Upper lobe of right lung (tissue), 1 donor: Measurements from ENCODE around the gene SLC16A8. TPM values are rescaled to one million over a fixed set of nuclear protein-coding genes. Genes with fewer than 3 reads are reported as not detected.

Source experiments
- ATAC-seq: fragments of 200-7000 bp; cut with Tn5 transposase; one replicate; pipeline ENCODE4 v1.9.1; 2020; ENCODE audit warnings: mild to moderate bottlenecking, moderate library complexity
- DNase-seq: peaks from one replicate; pipeline ENCODE4 v3.0.0-alpha.2; 2020
- H3K27ac ChIP-seq: fragments of 200-600 bp; one replicate; pipeline ENCODE4 v1.8.0; 2022
- H3K27me3 ChIP-seq: fragments of 200-600 bp; one replicate; pipeline ENCODE4 v1.8.0; 2022; ENCODE audit warnings: mild to moderate bottlenecking
- H3K36me3 ChIP-seq: fragments of 200-600 bp; one replicate; pipeline ENCODE4 v1.8.0; 2022
- H3K4me1 ChIP-seq: fragments of 200-600 bp; one replicate; pipeline ENCODE4 v1.8.0; 2022
- H3K4me3 ChIP-seq: fragments of 200-600 bp; one replicate; pipeline ENCODE4 v1.8.0; 2022; ENCODE audit warnings: mild to moderate bottlenecking
- H3K9me3 ChIP-seq: fragments of 200-600 bp; one replicate; pipeline ENCODE4 v1.8.0; 2022
- CTCF ChIP-seq: fragments of 200-600 bp; IDR thresholded peaks from one replicate; pipeline ENCODE4 v1.8.0; 2022; ENCODE audit warnings: antibody characterized with exemption
- intact Hi-C: fragments of 100-400 bp; cut with DNase I; formaldehyde crosslinking; loops from one replicate; pipeline ENCODE4 v1.11.0; 2022
- total RNA-seq: library from RNA; stranded (reverse); fragmentation: NEBNext Ultra II Directional; extraction: Animal tissue kit (Norgen Biotek cat#: 25700); gene quantifications from one replicate; pipeline ENCODE4 v1.2.1, GENCODE V29; 2021
- donor health status: DM: no; HTN: yes; CAD: no; lungs with severe emphysema.

Gene SLC16A8
- total RNA-seq, 1 donor from 2014 or later, result not detected

GRCh38 chr22:38129856-38130255, 45.9 kb upstream of the SLC16A8 start:
- no peaks in the 10 kb centered on the region for H3K27me3 ChIP-seq
- no peak overlapping the region for H3K4me3 ChIP-seq
- no peak for TF ChIP-seq CTCF
- no peak for ATAC-seq
- intact Hi-C loops, result no loop called here
- no peaks in the 10 kb centered on the region for H3K9me3 ChIP-seq
- DNase-seq, result no peak
- H3K27ac ChIP-seq, result no peak overlapping the region
- H3K36me3 ChIP-seq, result peaks cover 9% of the 10 kb centered on the region
- no peaks in the 10 kb centered on the region for H3K4me1 ChIP-seq

GRCh38 chr22:38129021-38129420, 45.0 kb upstream of the SLC16A8 start:
- Histone ChIP-seq H3K9me3 (no peaks in the 10 kb centered on the region), H3K36me3 (peaks cover 9% of the 10 kb centered on the region), H3K4me1 (no peaks in the 10 kb centered on the region), H3K27me3 (no peaks in the 10 kb centered on the region), H3K4me3 (no peak overlapping the region), H3K27ac (no peak overlapping the region)
- TF ChIP-seq CTCF, result no peak
- DNase-seq (no peak), ATAC-seq (no peak)
- intact Hi-C loops, result no loop called here

GRCh38 chr22:38127869-38128268, 43.9 kb upstream of the SLC16A8 start:
- no peaks in the 10 kb centered on the region for H3K27me3 ChIP-seq
- no peak for DNase-seq

GRCh38 chr22:38126928-38127668, 43.1 kb upstream of the SLC16A8 start:
- ATAC-seq, result no peak

More at GRCh38 chr22:38127869-38128268, 43.9 kb upstream of the SLC16A8 start:
- Histone ChIP-seq H3K9me3 (no peaks in the 10 kb centered on the region), H3K4me3 (no peak overlapping the region), H3K36me3 (peaks cover 9% of the 10 kb centered on the region), H3K27ac (no peak overlapping the region), H3K4me1 (no peaks in the 10 kb centered on the region)
- intact Hi-C loops, result no loop called here
- ATAC-seq, result no peak
- TF ChIP-seq CTCF, result no peak

GRCh38 chr22:38125751-38126201, 41.8 kb upstream of the SLC16A8 start:
- intact Hi-C loops, result no loop called here
- ATAC-seq, result no peak
- DNase-seq, result no peak
- Histone ChIP-seq H3K36me3 (no peaks in the 10 kb centered on the region), H3K4me1 (no peaks in the 10 kb centered on the region), H3K9me3 (no peaks in the 10 kb centered on the region), H3K4me3 (no peak overlapping the region), H3K27ac (no peak overlapping the region), H3K27me3 (no peaks in the 10 kb centered on the region)
- TF ChIP-seq CTCF, result no peak

More at GRCh38 chr22:38126928-38127668, 43.1 kb upstream of the SLC16A8 start:
- peaks cover 1% of the 10 kb centered on the region for H3K36me3 ChIP-seq
- no peaks in the 10 kb centered on the region for H3K9me3 ChIP-seq
- no peak overlapping the region for H3K4me3 ChIP-seq
- H3K4me1 ChIP-seq, result no peaks in the 10 kb centered on the region
- no peak for DNase-seq
- intact Hi-C loops, result no loop called here
- no peak for TF ChIP-seq CTCF
- no peaks in the 10 kb centered on the region for H3K27me3 ChIP-seq
- H3K27ac ChIP-seq, result no peak overlapping the region
